ENCODE measurements around the gene ARHGEF11. TPM values are rescaled to one million over a fixed set of nuclear protein-coding genes. Genes with fewer than 3 reads are reported as not detected.

ARHGEF11 gene
- total and polyA plus RNA-seq, 7 experiments from 2014 or later, result 25.8 to 54.9 (median 32.1) TPM

GRCh38 chr1:156944268-156944667 is 101.3 kb downstream of the ARHGEF11 start:
- peaks cover 21 to 66% (median 39%) of the 10 kb centered on the region in 5 donors for H3K36me3 Mint-ChIP-seq
- Histone ChIP-seq H3K4me1 (ENCODE audit: control insufficient read depth in 2 of 2, insufficient read depth in 2 of 2, low read length in 2 of 2) (no peaks in the 10 kb centered on the region), H3K36me3 (ENCODE audit: control insufficient read depth in 2 of 3, insufficient read depth in 3 of 3, low read length in 3 of 3) (peaks cover 0 to 99% (median 39%) of the 10 kb centered on the region in 3 experiments), H3K27ac (ENCODE audit: low read depth, low read length) (no peak overlapping the region), H3K4me3 (ENCODE audit: low read length) (no peak overlapping the region), H3K27me3 (ENCODE audit: control insufficient read depth in 2 of 2, insufficient read depth in 2 of 2, low read length in 2 of 2) (no peaks in the 10 kb centered on the region), H3K9me3 (ENCODE audit: control insufficient read depth in 2 of 3, low read length in 3 of 3) (no peaks in the 10 kb centered on the region)
- ATAC-seq (no peak), DNase-seq (no peak)
- no peaks in the 10 kb centered on the region for H3K9me3 Mint-ChIP-seq
- CTCF ChIA-PET, result no interaction called here
- intact Hi-C loops (cut with micrococcal nuclease), result no loop called here
- H3K4me1 Mint-ChIP-seq, result peaks cover 0 to 9% (median 0%) of the 10 kb centered on the region in 7 donors
- peak overlapping the region in 3 of 9 donors; percentile 12 to 65 (median 13) for H3K27ac Mint-ChIP-seq
- no peak overlapping the region for H3K4me3 Mint-ChIP-seq
- H3K27me3 Mint-ChIP-seq, result no peaks in the 10 kb centered on the region
- POLR2A ChIA-PET, result no interaction called here

- Mint-ChIP-seq H3K4me1 (peaks cover 0 to 9% (median 0%) of the 10 kb centered on the region in 7 donors), H3K4me3 (no peak overlapping the region), H3K27me3 (no peaks in the 10 kb centered on the region), H3K36me3 (peaks cover 20 to 69% (median 40%) of the 10 kb centered on the region in 5 donors), H3K27ac (peak overlapping the region in 3 of 9 donors; percentile 46 to 72 (median 70)), H3K9me3 (no peaks in the 10 kb centered on the region)
- no peak for DNase-seq
- ChIA-PET CTCF (no interaction called here), POLR2A (no interaction called here)
- H3K4me3 ChIP-seq (ENCODE audit: low read length), result no peak overlapping the region
- no peaks in the 10 kb centered on the region for H3K4me1 ChIP-seq (ENCODE audit: control insufficient read depth in 2 of 2, insufficient read depth in 2 of 2, low read length in 2 of 2)
- ATAC-seq, result no peak
- no peak overlapping the region for H3K27ac ChIP-seq (ENCODE audit: low read depth, low read length)
- peaks cover 0 to 99% (median 39%) of the 10 kb centered on the region in 3 experiments for H3K36me3 ChIP-seq (ENCODE audit: control insufficient read depth in 2 of 3, insufficient read depth in 3 of 3, low read length in 3 of 3)
- H3K27me3 ChIP-seq (ENCODE audit: control insufficient read depth in 2 of 2, insufficient read depth in 2 of 2, low read length in 2 of 2), result no peaks in the 10 kb centered on the region
- no peaks in the 10 kb centered on the region for H3K9me3 ChIP-seq (ENCODE audit: control insufficient read depth in 2 of 3, low read length in 3 of 3)
- intact Hi-C loops (cut with micrococcal nuclease), result no loop called here
Measured at GRCh38 chr1:156943756-156944155, 101.8 kb downstream of the ARHGEF11 start.

GRCh38 chr1:156942576-156942975 is 103.0 kb downstream of the ARHGEF11 start:
- Mint-ChIP-seq H3K27ac (no peak overlapping the region), H3K9me3 (no peaks in the 10 kb centered on the region), H3K27me3 (no peaks in the 10 kb centered on the region), H3K36me3 (peaks cover 20 to 62% (median 37%) of the 10 kb centered on the region in 5 donors), H3K4me3 (no peak overlapping the region), H3K4me1 (peaks cover 0 to 9% (median 0%) of the 10 kb centered on the region in 7 donors)
- ATAC-seq (no peak), DNase-seq (no peak)
- ChIA-PET POLR2A (no interaction called here), CTCF (no interaction called here)
- no peaks in the 10 kb centered on the region for H3K4me1 ChIP-seq (ENCODE audit: control insufficient read depth in 2 of 2, insufficient read depth in 2 of 2, low read length in 2 of 2)
- H3K27ac ChIP-seq (ENCODE audit: low read depth, low read length), result no peak overlapping the region
- H3K4me3 ChIP-seq (ENCODE audit: low read length), result no peak overlapping the region
- peaks cover 0 to 99% (median 39%) of the 10 kb centered on the region in 3 experiments for H3K36me3 ChIP-seq (ENCODE audit: control insufficient read depth in 2 of 3, insufficient read depth in 3 of 3, low read length in 3 of 3)
- intact Hi-C loops (cut with micrococcal nuclease), result no loop called here
- H3K27me3 ChIP-seq (ENCODE audit: control insufficient read depth in 2 of 2, insufficient read depth in 2 of 2, low read length in 2 of 2), result no peaks in the 10 kb centered on the region
- no peaks in the 10 kb centered on the region for H3K9me3 ChIP-seq (ENCODE audit: control insufficient read depth in 2 of 3, low read length in 3 of 3)

- no peaks in the 10 kb centered on the region for H3K27me3 Mint-ChIP-seq
- no peaks in the 10 kb centered on the region for H3K9me3 Mint-ChIP-seq
- Histone ChIP-seq H3K27ac (ENCODE audit: low read depth, low read length) (no peak overlapping the region), H3K36me3 (ENCODE audit: control insufficient read depth in 2 of 3, insufficient read depth in 3 of 3, low read length in 3 of 3) (peaks cover 0 to 99% (median 38%) of the 10 kb centered on the region in 3 experiments), H3K27me3 (ENCODE audit: control insufficient read depth in 2 of 2, insufficient read depth in 2 of 2, low read length in 2 of 2) (no peaks in the 10 kb centered on the region), H3K9me3 (ENCODE audit: control insufficient read depth in 2 of 3, low read length in 3 of 3) (no peaks in the 10 kb centered on the region), H3K4me3 (ENCODE audit: low read length) (no peak overlapping the region), H3K4me1 (ENCODE audit: control insufficient read depth in 2 of 2, insufficient read depth in 2 of 2, low read length in 2 of 2) (no peaks in the 10 kb centered on the region)
- peak overlapping the region in 1 of 9 donors; percentile 62 for H3K27ac Mint-ChIP-seq
- DNase-seq (no peak), ATAC-seq (no peak)
- CTCF ChIA-PET, result no interaction called here
- intact Hi-C loops (cut with micrococcal nuclease), result no loop called here
- POLR2A ChIA-PET, result no interaction called here
- H3K4me3 Mint-ChIP-seq, result no peak overlapping the region
- peaks cover 0 to 9% (median 0%) of the 10 kb centered on the region in 7 donors for H3K4me1 Mint-ChIP-seq
- H3K36me3 Mint-ChIP-seq, result peaks cover 20 to 58% (median 37%) of the 10 kb centered on the region in 5 donors
Measured at GRCh38 chr1:156942176-156942575, 103.4 kb downstream of the ARHGEF11 start.

GRCh38 chr1:156941675-156942074 is 103.9 kb downstream of the ARHGEF11 start:
- no peak overlapping the region for H3K27ac Mint-ChIP-seq
- CTCF ChIA-PET, result no interaction called here
- H3K36me3 ChIP-seq (ENCODE audit: control insufficient read depth in 2 of 3, insufficient read depth in 3 of 3, low read length in 3 of 3), result peaks cover 0 to 99% (median 33%) of the 10 kb centered on the region in 3 experiments

GRCh38 chr1:156939786-156940334 is 105.7 kb downstream of the ARHGEF11 start:
- Histone ChIP-seq H3K27ac (ENCODE audit: low read depth, low read length) (no peak overlapping the region), H3K9me3 (ENCODE audit: control insufficient read depth in 2 of 3, low read length in 3 of 3) (no peaks in the 10 kb centered on the region), H3K4me3 (ENCODE audit: low read length) (no peak overlapping the region), H3K27me3 (ENCODE audit: control insufficient read depth in 2 of 2, insufficient read depth in 2 of 2, low read length in 2 of 2) (no peaks in the 10 kb centered on the region), H3K36me3 (ENCODE audit: control insufficient read depth in 2 of 3, insufficient read depth in 3 of 3, low read length in 3 of 3) (peaks cover 0 to 94% (median 28%) of the 10 kb centered on the region in 3 experiments), H3K4me1 (ENCODE audit: control insufficient read depth in 2 of 2, insufficient read depth in 2 of 2, low read length in 2 of 2) (no peaks in the 10 kb centered on the region)
- Mint-ChIP-seq H3K36me3 (peaks cover 7 to 38% (median 22%) of the 10 kb centered on the region in 5 donors), H3K9me3 (no peaks in the 10 kb centered on the region), H3K4me1 (peaks cover 0 to 2% (median 0%) of the 10 kb centered on the region in 7 donors), H3K27ac (no peak overlapping the region), H3K4me3 (no peak overlapping the region), H3K27me3 (no peaks in the 10 kb centered on the region)
- DNase-seq (no peak), ATAC-seq (no peak)
- intact Hi-C loops (cut with micrococcal nuclease), result no loop called here
- POLR2A ChIA-PET, result no interaction called here
- CTCF ChIA-PET, result interaction anchor here (1.3 kb wide), 1 partner anchor 50 kb away, joined by 3 read pairs; no protein-coding TSS in a partner anchor

More at GRCh38 chr1:156941675-156942074, 103.9 kb downstream of the ARHGEF11 start:
- peaks cover 0 to 9% (median 0%) of the 10 kb centered on the region in 7 donors for H3K4me1 Mint-ChIP-seq
- peaks cover 20 to 53% (median 34%) of the 10 kb centered on the region in 5 donors for H3K36me3 Mint-ChIP-seq
- Histone ChIP-seq H3K27me3 (ENCODE audit: control insufficient read depth in 2 of 2, insufficient read depth in 2 of 2, low read length in 2 of 2) (no peaks in the 10 kb centered on the region), H3K4me3 (ENCODE audit: low read length) (no peak overlapping the region), H3K9me3 (ENCODE audit: control insufficient read depth in 2 of 3, low read length in 3 of 3) (no peaks in the 10 kb centered on the region), H3K27ac (ENCODE audit: low read depth, low read length) (no peak overlapping the region), H3K4me1 (ENCODE audit: control insufficient read depth in 2 of 2, insufficient read depth in 2 of 2, low read length in 2 of 2) (no peaks in the 10 kb centered on the region)
- ATAC-seq, result no peak
- no peak overlapping the region for H3K4me3 Mint-ChIP-seq
- H3K27me3 Mint-ChIP-seq, result no peaks in the 10 kb centered on the region
- no peaks in the 10 kb centered on the region for H3K9me3 Mint-ChIP-seq
- POLR2A ChIA-PET, result no interaction called here
- intact Hi-C loops (cut with micrococcal nuclease), result no loop called here
- no peak for DNase-seq

GRCh38 chr1:156938813-156939212 is 106.7 kb downstream of the ARHGEF11 start:
- no peaks in the 10 kb centered on the region for H3K27me3 Mint-ChIP-seq
- peaks cover 0 to 2% (median 0%) of the 10 kb centered on the region in 7 donors for H3K4me1 Mint-ChIP-seq
- no peaks in the 10 kb centered on the region for H3K9me3 Mint-ChIP-seq
- Histone ChIP-seq H3K27ac (ENCODE audit: low read depth, low read length) (no peak overlapping the region), H3K4me1 (ENCODE audit: control insufficient read depth in 2 of 2, insufficient read depth in 2 of 2, low read length in 2 of 2) (no peaks in the 10 kb centered on the region), H3K27me3 (ENCODE audit: control insufficient read depth in 2 of 2, insufficient read depth in 2 of 2, low read length in 2 of 2) (no peaks in the 10 kb centered on the region), H3K4me3 (ENCODE audit: low read length) (no peak overlapping the region), H3K36me3 (ENCODE audit: control insufficient read depth in 2 of 3, insufficient read depth in 3 of 3, low read length in 3 of 3) (peaks cover 0 to 89% (median 19%) of the 10 kb centered on the region in 3 experiments), H3K9me3 (ENCODE audit: control insufficient read depth in 2 of 3, low read length in 3 of 3) (no peaks in the 10 kb centered on the region)
- ChIA-PET POLR2A (no interaction called here), CTCF (interaction anchor here (1.3 kb wide), 1 partner anchor 49 kb away, joined by 3 read pairs; no protein-coding TSS in a partner anchor)
- no peak for DNase-seq
- no peak for ATAC-seq
- no peak overlapping the region for H3K4me3 Mint-ChIP-seq
- H3K36me3 Mint-ChIP-seq, result peaks cover 5 to 32% (median 16%) of the 10 kb centered on the region in 5 donors
- H3K27ac Mint-ChIP-seq, result no peak overlapping the region
- intact Hi-C loops (cut with micrococcal nuclease), result no loop called here
